Fibroblast of the aortic adventitia (primary cell): ENCODE measurements around the gene FOXL1. TPM values are rescaled to one million over a fixed set of nuclear protein-coding genes. Genes with fewer than 3 reads are reported as not detected.

ENCODE experiments used
- DNase-seq: peaks from one replicate; pipeline ENCODE4 v3.0.0-alpha.2; 2010; ENCODE audit warnings: low read depth
- H3K4me3 ChIP-seq: 2 replicates; pipeline ENCODE4 v1.5.1; 2011; ENCODE audit warnings: low read depth, mild to moderate bottlenecking, control low read depth, low read length, moderate library complexity
- CTCF ChIP-seq: IDR thresholded peaks from 2 replicates; pipeline ENCODE4 v1.5.1; 2011; ENCODE audit warnings: mild to moderate bottlenecking, low read length, control low read depth, inconsistent platforms; ENCODE audit not compliant: insufficient read depth
- total RNA-seq: library from RNA; depleted of rRNA; stranded (reverse); fragments of >200 nt; gene quantifications from 2 replicates; pipeline ENCODE4 v1.2.3, GENCODE V29; 2012; ENCODE audit warnings: low replicate concordance

Gene FOXL1
- total RNA-seq, 1 donor: 5.8 TPM

DNA sequence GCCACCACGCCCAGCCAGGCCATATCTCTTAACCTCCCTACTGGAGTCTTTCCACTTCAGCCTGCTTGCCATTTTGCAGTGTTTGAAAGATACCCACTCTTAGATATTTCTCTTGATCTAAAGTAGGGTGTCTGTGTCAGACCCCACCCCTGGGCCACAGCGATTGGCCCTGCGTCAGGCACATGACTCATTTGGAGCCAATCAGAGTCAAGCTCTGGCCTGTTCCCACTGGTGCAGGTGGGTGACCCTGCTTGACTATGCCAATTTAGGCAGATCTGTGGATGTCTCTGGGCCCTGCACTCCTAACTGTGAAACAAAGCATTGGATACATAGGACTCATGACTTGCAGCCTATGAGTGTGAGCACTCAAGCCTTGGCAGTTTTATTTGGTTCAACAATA lies 27.6 kb downstream of the FOXL1 start:
- DNase-seq: no peak
- H3K4me3 ChIP-seq: no peak overlapping the region
- TF ChIP-seq CTCF: no peak

- no peak for DNase-seq
- no peak for TF ChIP-seq CTCF
- H3K4me3 ChIP-seq: no peak overlapping the region
Measured at GRCh38 chr16:86608301-86608747, 30.0 kb downstream of the FOXL1 start.

DNA sequence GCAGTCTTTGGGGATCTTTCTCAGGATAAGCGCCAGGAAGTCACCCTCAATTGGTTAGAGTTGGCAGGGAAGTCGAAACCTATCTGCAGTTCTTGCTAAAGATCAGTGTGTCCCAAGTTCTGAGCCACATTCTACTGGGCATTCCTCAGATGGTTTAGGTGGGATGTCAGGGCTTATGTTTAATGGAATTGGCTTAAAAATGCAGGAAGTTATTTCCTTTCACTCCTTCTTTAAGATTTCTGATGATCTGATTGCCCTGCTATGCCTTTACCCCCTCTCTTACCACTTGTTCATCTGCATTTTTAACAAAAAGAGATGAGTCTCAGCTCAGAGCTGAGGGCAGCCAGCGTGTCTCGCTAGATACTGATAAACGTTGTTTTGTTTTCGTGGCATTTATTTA lies 30.8 kb downstream of the FOXL1 start:
- H3K4me3 ChIP-seq: no peak overlapping the region
- DNase-seq: peak; percentile 86

GRCh38 chr16:86609661-86610060 lies 31.3 kb downstream of the FOXL1 start:
- no peak overlapping the region for H3K4me3 ChIP-seq
- TF ChIP-seq CTCF: no peak
- no peak for DNase-seq

More for the DNA sequence above, 30.8 kb downstream of the FOXL1 start:
- no peak for TF ChIP-seq CTCF

GRCh38 chr16:86610779-86611524 lies 32.6 kb downstream of the FOXL1 start:
- no peak overlapping the region for H3K4me3 ChIP-seq
- no peak for TF ChIP-seq CTCF
- no peak for DNase-seq

- DNase-seq: peak; percentile 67
- TF ChIP-seq CTCF: no peak
- H3K4me3 ChIP-seq: no peak overlapping the region
Measured at GRCh38 chr16:86611525-86611855, 33.1 kb downstream of the FOXL1 start.

DNA sequence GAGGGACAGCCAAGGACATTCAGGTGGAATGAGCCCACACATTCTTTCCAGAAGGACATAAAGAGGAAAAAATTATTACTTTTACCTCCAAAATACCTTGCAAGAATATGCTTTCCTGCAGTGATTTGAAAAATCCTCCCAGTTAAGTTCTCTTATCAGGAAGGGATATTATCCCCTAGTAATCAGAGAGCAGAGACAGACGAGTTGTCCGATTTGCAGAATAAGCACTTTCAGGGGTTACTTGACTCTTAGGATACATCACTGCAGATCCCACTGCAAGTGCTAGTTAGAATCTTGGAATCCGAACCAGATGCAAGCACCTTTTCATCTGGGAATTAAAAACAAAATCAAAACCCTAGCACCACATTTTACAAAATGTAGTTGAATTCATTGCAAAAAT lies 33.6 kb downstream of the FOXL1 start:
- H3K4me3 ChIP-seq: no peak overlapping the region
- no peak for TF ChIP-seq CTCF
- no peak for DNase-seq
